ENCODE measurements around the gene UBIAD1. TPM values are rescaled to one million over a fixed set of nuclear protein-coding genes. Genes with fewer than 3 reads are reported as not detected.
"Not testable (repeated sequence)": the region's sequence is repeated elsewhere in the genome, so short reads cannot be mapped to it uniquely, and the experiment has no call there.

Gene UBIAD1
- total RNA-seq, 8 experiments from 2014 or later, result 12.8 to 20.7 (median 16.2) TPM

GRCh38 chr1:11284784-11285183 lies 11.8 kb downstream of the UBIAD1 start:
- no peak overlapping the region for H3K27ac ChIP-seq
- in situ Hi-C loops (cut with MboI; ENCODE audit: low pct_unique_long_range_greater_than_20kb in 2 of 9, low sequenced_read_pairs in 9 of 9, unreplicated experiment in 9 of 9), result no loop called here
- ATAC-seq (replicated peaks in 6 of 8), result no peak
- H3K4me3 ChIP-seq, result no peak overlapping the region
- whole genome bisulfite sequencing, 10 experiments, result 67 to 98% (median 92%) methylated on average over 1 to 6 of the region's 6 CpGs; no CpG with 5 or more reads in 2 of the 10 experiments
- peaks cover 30 to 32% of the 10 kb centered on the region in 2 donors for H3K4me1 ChIP-seq (replicated peaks in 1 of 2)

GRCh38 chr1:11285883-11286734 lies 13.1 kb downstream of the UBIAD1 start:
- ATAC-seq (replicated peaks in 6 of 8), result peak in 5 of 8 experiments; percentile 32 to 52 (median 45)
- Histone ChIP-seq H3K4me3 (no peak overlapping the region), H3K27ac (no peak overlapping the region), H3K4me1 (replicated peaks in 1 of 2) (peaks cover 30 to 32% of the 10 kb centered on the region in 2 donors)
- WGBS, 10 experiments, result 43 to 90% (median 62%) methylated on average over 1 to 7 of the region's 7 CpGs; no CpG with 5 or more reads in 2 of the 10 experiments
- in situ Hi-C loops (cut with MboI; ENCODE audit: low pct_unique_long_range_greater_than_20kb in 2 of 9, low sequenced_read_pairs in 9 of 9, unreplicated experiment in 9 of 9), result no loop called here

- Histone ChIP-seq H3K4me3 (no peak overlapping the region), H3K27ac (peak overlapping the region in 1 of 2 donors; percentile 52), H3K4me1 (replicated peaks in 1 of 2) (peaks cover 30 to 32% of the 10 kb centered on the region in 2 donors)
- peak in 4 of 8 experiments; percentile 29 to 73 (median 48) for ATAC-seq (replicated peaks in 6 of 8)
- in situ Hi-C loops (cut with MboI; ENCODE audit: low pct_unique_long_range_greater_than_20kb in 2 of 9, low sequenced_read_pairs in 9 of 9, unreplicated experiment in 9 of 9), result no loop called here
- WGBS, 10 experiments, result 45 to 100% (median 65%) methylated on average over 1 to 3 of the region's 3 CpGs; no CpG with 5 or more reads in 6 of the 10 experiments
These were observed 13.9 kb downstream of the UBIAD1 start for GRCh38 chr1:11286735-11287410.

- H3K27ac ChIP-seq, result no peak overlapping the region
- H3K4me1 ChIP-seq (replicated peaks in 1 of 2), result peaks cover 42 to 45% of the 10 kb centered on the region in 2 donors
- no peak for ATAC-seq (replicated peaks in 6 of 8)
- WGBS, 10 experiments, result 39 to 100% (median 78%) methylated on average over 1 to 5 of the region's 5 CpGs
- in situ Hi-C loops (cut with MboI; ENCODE audit: low pct_unique_long_range_greater_than_20kb in 2 of 9, low sequenced_read_pairs in 9 of 9, unreplicated experiment in 9 of 9), result no loop called here
- no peak overlapping the region for H3K4me3 ChIP-seq
These were observed 16.1 kb downstream of the UBIAD1 start for GRCh38 chr1:11289064-11289463.

- H3K4me3 ChIP-seq, result no peak overlapping the region
- peaks cover 46 to 55% of the 10 kb centered on the region in 2 donors for H3K4me1 ChIP-seq (replicated peaks in 1 of 2)
- ATAC-seq (replicated peaks in 6 of 8), result no peak
- 50 to 100% (median 100%) methylated on average over 1 to 2 of the region's 2 CpGs; no CpG with 5 or more reads in 3 of the 10 experiments for WGBS, 10 experiments
- no peak overlapping the region for H3K27ac ChIP-seq
- in situ Hi-C loops (cut with MboI; ENCODE audit: low pct_unique_long_range_greater_than_20kb in 2 of 9, low sequenced_read_pairs in 9 of 9, unreplicated experiment in 9 of 9), result no loop called here
These were observed 18.1 kb downstream of the UBIAD1 start for GRCh38 chr1:11291049-11291448.

- H3K4me3 ChIP-seq, result no peak overlapping the region
- 50 to 100% (median 89%) methylated on average over 2 to 6 of the region's 6 CpGs; no CpG with 5 or more reads in 1 of the 10 experiments for WGBS, 10 experiments
- H3K27ac ChIP-seq, result no peak overlapping the region
- H3K4me1 ChIP-seq (replicated peaks in 1 of 2), result peaks cover 23 to 37% of the 10 kb centered on the region in 2 donors
- in situ Hi-C loops (cut with MboI; ENCODE audit: low pct_unique_long_range_greater_than_20kb in 2 of 9, low sequenced_read_pairs in 9 of 9, unreplicated experiment in 9 of 9), result no loop called here
- no peak for ATAC-seq (replicated peaks in 6 of 8)
These were observed 20.9 kb downstream of the UBIAD1 start for GRCh38 chr1:11293856-11294255.

GRCh38 chr1:11294951-11295350 lies 22.0 kb downstream of the UBIAD1 start:
- 80 to 100% (median 86%) methylated on average over 1 to 8 of the region's 8 CpGs; no CpG with 5 or more reads in 3 of the 10 experiments for WGBS, 10 experiments
- Histone ChIP-seq H3K4me3 (no peak overlapping the region), H3K4me1 (replicated peaks in 1 of 2) (peaks cover 26 to 39% of the 10 kb centered on the region in 2 donors), H3K27ac (no peak overlapping the region)
- in situ Hi-C loops (cut with MboI; ENCODE audit: low pct_unique_long_range_greater_than_20kb in 2 of 9, low sequenced_read_pairs in 9 of 9, unreplicated experiment in 9 of 9), result no loop called here
- ATAC-seq (replicated peaks in 6 of 8), result no peak

GRCh38 chr1:11295905-11296304 lies 22.9 kb downstream of the UBIAD1 start:
- H3K4me3 ChIP-seq, result no peak overlapping the region
- in situ Hi-C loops (cut with MboI; ENCODE audit: low pct_unique_long_range_greater_than_20kb in 2 of 9, low sequenced_read_pairs in 9 of 9, unreplicated experiment in 9 of 9), result no loop called here
- H3K4me1 ChIP-seq (replicated peaks in 1 of 2), result peaks cover 26 to 39% of the 10 kb centered on the region in 2 donors
- H3K27ac ChIP-seq, result no peak overlapping the region
- WGBS, 10 experiments, result 83 to 100% (median 91%) methylated on average over 1 to 2 of the region's 2 CpGs; no CpG with 5 or more reads in 4 of the 10 experiments
- no peak for ATAC-seq (replicated peaks in 6 of 8)

- ATAC-seq (replicated peaks in 6 of 8); H3K4me3 ChIP-seq; in situ Hi-C loops (cut with MboI; ENCODE audit: low pct_unique_long_range_greater_than_20kb in 2 of 9, low sequenced_read_pairs in 9 of 9, unreplicated experiment in 9 of 9); H3K27ac ChIP-seq: not testable (repeated sequence)
- H3K4me1 ChIP-seq (replicated peaks in 1 of 2), result peaks cover 27 to 42% of the 10 kb centered on the region in 2 donors
- WGBS, 10 experiments, result 80 to 100% (median 95%) methylated on average over 2 to 5 of the region's 5 CpGs
These were observed 24.8 kb downstream of the UBIAD1 start for GRCh38 chr1:11297774-11298173.

- 68 to 100% (median 84%) methylated on average over 2 to 12 of the region's 12 CpGs; no CpG with 5 or more reads in 1 of the 10 experiments for WGBS, 10 experiments
- ATAC-seq (replicated peaks in 6 of 8), result peak in 5 of 8 experiments; percentile 30 to 77 (median 50)
These were observed 25.6 kb downstream of the UBIAD1 start for GRCh38 chr1:11298390-11299224.

GRCh38 chr1:11299225-11299574 lies 26.2 kb downstream of the UBIAD1 start:
- ATAC-seq (replicated peaks in 6 of 8), result peak in 3 of 8 experiments; percentile 20 to 43 (median 38)
- 10 to 69% (median 28%) methylated on average over 1 to 9 of the region's 10 CpGs; no CpG with 5 or more reads in 1 of the 10 experiments for WGBS, 10 experiments
- no peak overlapping the region for H3K27ac ChIP-seq

More at GRCh38 chr1:11298390-11299224, 25.6 kb downstream of the UBIAD1 start:
- in situ Hi-C loops (cut with MboI; ENCODE audit: low pct_unique_long_range_greater_than_20kb in 2 of 9, low sequenced_read_pairs in 9 of 9, unreplicated experiment in 9 of 9), result no loop called here
- Histone ChIP-seq H3K4me3 (no peak overlapping the region), H3K27ac (no peak overlapping the region), H3K4me1 (replicated peaks in 1 of 2) (peaks cover 23 to 36% of the 10 kb centered on the region in 2 donors)

GRCh38 chr1:11301601-11302000 lies 28.6 kb downstream of the UBIAD1 start:
- WGBS, 10 experiments, result 0 to 47% (median 16%) methylated on average over 1 to 9 of the region's 9 CpGs; no CpG with 5 or more reads in 1 of the 10 experiments
- Histone ChIP-seq H3K27ac (peak overlapping the region in 1 of 2 donors; percentile 11), H3K4me3 (no peak overlapping the region)

More at GRCh38 chr1:11299225-11299574, 26.2 kb downstream of the UBIAD1 start:
- in situ Hi-C loops (cut with MboI; ENCODE audit: low pct_unique_long_range_greater_than_20kb in 2 of 9, low sequenced_read_pairs in 9 of 9, unreplicated experiment in 9 of 9), result no loop called here
- peaks cover 23 to 36% of the 10 kb centered on the region in 2 donors for H3K4me1 ChIP-seq (replicated peaks in 1 of 2)
- no peak overlapping the region for H3K4me3 ChIP-seq

More at GRCh38 chr1:11301601-11302000, 28.6 kb downstream of the UBIAD1 start:
- peak in 5 of 8 experiments; percentile 48 to 86 (median 78) for ATAC-seq (replicated peaks in 6 of 8)
- H3K4me1 ChIP-seq (replicated peaks in 1 of 2), result peaks cover 24 to 27% of the 10 kb centered on the region in 2 donors
- in situ Hi-C loops (cut with MboI; ENCODE audit: low pct_unique_long_range_greater_than_20kb in 2 of 9, low sequenced_read_pairs in 9 of 9, unreplicated experiment in 9 of 9), result loop anchor here in 2 of 9 experiments (25.0 kb wide), 1 partner anchor 336 kb away; no protein-coding TSS in a partner anchor

Data from motor neuron (in vitro differentiated cells).